ENCODE data around the gene NXPH4. TPM values are rescaled to one million over a fixed set of nuclear protein-coding genes. Genes with fewer than 3 reads are reported as not detected.

NXPH4 gene
- total and polyA plus RNA-seq, 10 of the 15 experiments (the other 5 are each of a cell fraction or from before 2014, with no cell fraction given): 0.03 to 0.26 TPM; not detected in 8

DNA sequence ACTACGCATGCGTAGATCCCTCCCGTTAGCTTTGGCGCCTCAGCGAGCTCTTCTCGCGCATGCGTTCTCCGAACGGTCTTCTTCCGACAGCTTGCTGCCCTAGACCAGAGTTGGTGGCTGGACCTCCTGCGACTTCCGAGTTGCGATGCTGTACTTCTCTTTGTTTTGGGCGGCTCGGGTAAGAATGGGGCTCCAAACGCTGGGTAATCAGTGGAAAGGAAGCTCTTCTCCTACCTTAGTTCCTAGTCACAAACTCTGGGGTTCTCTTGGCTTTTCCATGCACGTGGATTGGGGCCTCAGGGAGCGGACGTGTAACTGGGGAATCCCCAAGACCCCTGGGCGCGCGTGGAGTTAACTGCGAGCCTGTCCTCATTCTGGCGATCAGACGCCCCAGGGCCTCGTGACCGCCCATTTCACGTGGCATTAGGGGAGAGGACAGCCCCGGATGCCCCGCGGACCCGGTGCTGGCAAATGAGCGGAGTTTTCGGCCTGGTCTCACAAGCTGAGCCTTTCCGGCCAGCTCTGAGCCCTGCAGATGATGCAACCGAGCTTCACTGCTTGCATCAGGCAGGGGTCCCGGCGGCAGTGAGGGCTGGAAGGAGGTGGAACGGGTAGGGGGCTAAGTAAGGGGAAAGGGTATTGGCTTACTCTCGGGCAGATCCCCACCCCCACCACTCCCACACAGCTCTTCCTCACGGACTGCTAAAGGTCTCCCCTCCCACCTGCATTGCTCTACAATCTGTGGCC is 13.2 kb downstream of the NXPH4 start, which contains the start of gene SHMT2 (continued):
- TF ChIP-seq SMAD1 (IDR thresholded peaks at IDR 0.05; ENCODE audit: low read depth, partially characterized antibody): peak; percentile 42
- TF ChIP-seq, protein P1, sequence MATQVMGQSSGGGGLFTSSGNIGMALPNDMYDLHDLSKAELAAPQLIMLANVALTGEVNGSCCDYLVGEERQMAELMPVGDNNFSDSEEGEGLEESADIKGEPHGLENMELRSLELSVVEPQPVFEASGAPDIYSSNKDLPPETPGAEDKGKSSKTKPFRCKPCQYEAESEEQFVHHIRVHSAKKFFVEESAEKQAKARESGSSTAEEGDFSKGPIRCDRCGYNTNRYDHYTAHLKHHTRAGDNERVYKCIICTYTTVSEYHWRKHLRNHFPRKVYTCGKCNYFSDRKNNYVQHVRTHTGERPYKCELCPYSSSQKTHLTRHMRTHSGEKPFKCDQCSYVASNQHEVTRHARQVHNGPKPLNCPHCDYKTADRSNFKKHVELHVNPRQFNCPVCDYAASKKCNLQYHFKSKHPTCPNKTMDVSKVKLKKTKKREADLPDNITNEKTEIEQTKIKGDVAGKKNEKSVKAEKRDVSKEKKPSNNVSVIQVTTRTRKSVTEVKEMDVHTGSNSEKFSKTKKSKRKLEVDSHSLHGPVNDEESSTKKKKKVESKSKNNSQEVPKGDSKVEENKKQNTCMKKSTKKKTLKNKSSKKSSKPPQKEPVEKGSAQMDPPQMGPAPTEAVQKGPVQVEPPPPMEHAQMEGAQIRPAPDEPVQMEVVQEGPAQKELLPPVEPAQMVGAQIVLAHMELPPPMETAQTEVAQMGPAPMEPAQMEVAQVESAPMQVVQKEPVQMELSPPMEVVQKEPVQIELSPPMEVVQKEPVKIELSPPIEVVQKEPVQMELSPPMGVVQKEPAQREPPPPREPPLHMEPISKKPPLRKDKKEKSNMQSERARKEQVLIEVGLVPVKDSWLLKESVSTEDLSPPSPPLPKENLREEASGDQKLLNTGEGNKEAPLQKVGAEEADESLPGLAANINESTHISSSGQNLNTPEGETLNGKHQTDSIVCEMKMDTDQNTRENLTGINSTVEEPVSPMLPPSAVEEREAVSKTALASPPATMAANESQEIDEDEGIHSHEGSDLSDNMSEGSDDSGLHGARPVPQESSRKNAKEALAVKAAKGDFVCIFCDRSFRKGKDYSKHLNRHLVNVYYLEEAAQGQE (IDR thresholded peaks at IDR 0.05; ENCODE audit: low read depth, low read length): no peak
- TF ChIP-seq CREB1 (IDR thresholded peaks at IDR 0.05; ENCODE audit: low read depth): no peak
- TF ChIP-seq, protein P2, sequence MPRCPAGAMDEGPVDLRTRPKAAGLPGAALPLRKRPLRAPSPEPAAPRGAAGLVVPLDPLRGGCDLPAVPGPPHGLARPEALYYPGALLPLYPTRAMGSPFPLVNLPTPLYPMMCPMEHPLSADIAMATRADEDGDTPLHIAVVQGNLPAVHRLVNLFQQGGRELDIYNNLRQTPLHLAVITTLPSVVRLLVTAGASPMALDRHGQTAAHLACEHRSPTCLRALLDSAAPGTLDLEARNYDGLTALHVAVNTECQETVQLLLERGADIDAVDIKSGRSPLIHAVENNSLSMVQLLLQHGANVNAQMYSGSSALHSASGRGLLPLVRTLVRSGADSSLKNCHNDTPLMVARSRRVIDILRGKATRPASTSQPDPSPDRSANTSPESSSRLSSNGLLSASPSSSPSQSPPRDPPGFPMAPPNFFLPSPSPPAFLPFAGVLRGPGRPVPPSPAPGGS (IDR thresholded peaks at IDR 0.05; ENCODE audit: borderline replicate concordance, insufficient read depth, low read depth, low read length, poor library complexity, severe bottlenecking): no peak
- TF ChIP-seq, protein P3, sequence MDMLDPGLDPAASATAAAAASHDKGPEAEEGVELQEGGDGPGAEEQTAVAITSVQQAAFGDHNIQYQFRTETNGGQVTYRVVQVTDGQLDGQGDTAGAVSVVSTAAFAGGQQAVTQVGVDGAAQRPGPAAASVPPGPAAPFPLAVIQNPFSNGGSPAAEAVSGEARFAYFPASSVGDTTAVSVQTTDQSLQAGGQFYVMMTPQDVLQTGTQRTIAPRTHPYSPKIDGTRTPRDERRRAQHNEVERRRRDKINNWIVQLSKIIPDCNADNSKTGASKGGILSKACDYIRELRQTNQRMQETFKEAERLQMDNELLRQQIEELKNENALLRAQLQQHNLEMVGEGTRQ (IDR thresholded peaks at IDR 0.05; ENCODE audit: borderline replicate concordance, low read depth, low read length): peak; percentile 36
- TF ChIP-seq PAX5 (IDR thresholded peaks at IDR 0.05; ENCODE audit: borderline replicate concordance, low read depth, low read length): no peak
- TF ChIP-seq EZH2 (IDR thresholded peaks at IDR 0.05; ENCODE audit: borderline replicate concordance, control insufficient read depth, low read depth, low read length): no peak
- peak; percentile 72 for TF ChIP-seq BACH1 (IDR thresholded peaks at IDR 0.05; ENCODE audit: borderline replicate concordance)
- peak in 1 of 2 experiments; percentile 47; a peak in 1 of 3 replicates for TF ChIP-seq EGR1 (IDR thresholded peaks at IDR 0.05; ENCODE audit: borderline replicate concordance in 1 of 2, low read depth in 2 of 2, low read length in 2 of 2)
- peak; percentile 67; the same call in 1 of the 2 replicates for TF ChIP-seq SMAD5 (IDR thresholded peaks at IDR 0.05; ENCODE audit: low read depth)
- TF ChIP-seq, protein P4, sequence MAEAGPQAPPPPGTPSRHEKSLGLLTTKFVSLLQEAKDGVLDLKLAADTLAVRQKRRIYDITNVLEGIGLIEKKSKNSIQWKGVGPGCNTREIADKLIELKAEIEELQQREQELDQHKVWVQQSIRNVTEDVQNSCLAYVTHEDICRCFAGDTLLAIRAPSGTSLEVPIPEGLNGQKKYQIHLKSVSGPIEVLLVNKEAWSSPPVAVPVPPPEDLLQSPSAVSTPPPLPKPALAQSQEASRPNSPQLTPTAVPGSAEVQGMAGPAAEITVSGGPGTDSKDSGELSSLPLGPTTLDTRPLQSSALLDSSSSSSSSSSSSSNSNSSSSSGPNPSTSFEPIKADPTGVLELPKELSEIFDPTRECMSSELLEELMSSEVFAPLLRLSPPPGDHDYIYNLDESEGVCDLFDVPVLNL (IDR thresholded peaks at IDR 0.05; ENCODE audit: low read depth, low read length): no peak
- TF ChIP-seq, protein P5, sequence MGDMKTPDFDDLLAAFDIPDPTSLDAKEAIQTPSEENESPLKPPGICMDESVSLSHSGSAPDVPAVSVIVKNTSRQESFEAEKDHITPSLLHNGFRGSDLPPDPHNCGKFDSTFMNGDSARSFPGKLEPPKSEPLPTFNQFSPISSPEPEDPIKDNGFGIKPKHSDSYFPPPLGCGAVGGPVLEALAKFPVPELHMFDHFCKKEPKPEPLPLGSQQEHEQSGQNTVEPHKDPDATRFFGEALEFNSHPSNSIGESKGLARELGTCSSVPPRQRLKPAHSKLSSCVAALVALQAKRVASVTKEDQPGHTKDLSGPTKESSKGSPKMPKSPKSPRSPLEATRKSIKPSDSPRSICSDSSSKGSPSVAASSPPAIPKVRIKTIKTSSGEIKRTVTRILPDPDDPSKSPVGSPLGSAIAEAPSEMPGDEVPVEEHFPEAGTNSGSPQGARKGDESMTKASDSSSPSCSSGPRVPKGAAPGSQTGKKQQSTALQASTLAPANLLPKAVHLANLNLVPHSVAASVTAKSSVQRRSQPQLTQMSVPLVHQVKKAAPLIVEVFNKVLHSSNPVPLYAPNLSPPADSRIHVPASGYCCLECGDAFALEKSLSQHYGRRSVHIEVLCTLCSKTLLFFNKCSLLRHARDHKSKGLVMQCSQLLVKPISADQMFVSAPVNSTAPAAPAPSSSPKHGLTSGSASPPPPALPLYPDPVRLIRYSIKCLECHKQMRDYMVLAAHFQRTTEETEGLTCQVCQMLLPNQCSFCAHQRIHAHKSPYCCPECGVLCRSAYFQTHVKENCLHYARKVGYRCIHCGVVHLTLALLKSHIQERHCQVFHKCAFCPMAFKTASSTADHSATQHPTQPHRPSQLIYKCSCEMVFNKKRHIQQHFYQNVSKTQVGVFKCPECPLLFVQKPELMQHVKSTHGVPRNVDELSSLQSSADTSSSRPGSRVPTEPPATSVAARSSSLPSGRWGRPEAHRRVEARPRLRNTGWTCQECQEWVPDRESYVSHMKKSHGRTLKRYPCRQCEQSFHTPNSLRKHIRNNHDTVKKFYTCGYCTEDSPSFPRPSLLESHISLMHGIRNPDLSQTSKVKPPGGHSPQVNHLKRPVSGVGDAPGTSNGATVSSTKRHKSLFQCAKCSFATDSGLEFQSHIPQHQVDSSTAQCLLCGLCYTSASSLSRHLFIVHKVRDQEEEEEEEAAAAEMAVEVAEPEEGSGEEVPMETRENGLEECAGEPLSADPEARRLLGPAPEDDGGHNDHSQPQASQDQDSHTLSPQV (IDR thresholded peaks at IDR 0.05): no peak
- peak; percentile 66; the same call in 1 of the 2 replicates for TF ChIP-seq LARP7 (IDR thresholded peaks at IDR 0.05)
- TF ChIP-seq SMARCA5 (IDR thresholded peaks at IDR 0.05): peak; percentile 55; the same call in 1 of the 2 replicates
- TF ChIP-seq, protein P6, sequence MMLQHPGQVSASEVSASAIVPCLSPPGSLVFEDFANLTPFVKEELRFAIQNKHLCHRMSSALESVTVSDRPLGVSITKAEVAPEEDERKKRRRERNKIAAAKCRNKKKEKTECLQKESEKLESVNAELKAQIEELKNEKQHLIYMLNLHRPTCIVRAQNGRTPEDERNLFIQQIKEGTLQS (IDR thresholded peaks at IDR 0.05; ENCODE audit: borderline replicate concordance, extremely low read depth, low read depth, low read length): no peak
- TF ChIP-seq KLF5 (IDR thresholded peaks at IDR 0.05; ENCODE audit: partially characterized antibody): peak; percentile 23
- 0 out of 2 replicates have a peak, but pooled peaks have one; percentile 47 for TF ChIP-seq DPF2 (IDR thresholded peaks at IDR 0.05)
